GM19239 (cell line): Measurements from ENCODE around the gene GABRB2.
A peak's percentile ranks its signal among the peaks of the same experiment; 100 is the strongest.
"Not testable (repeated sequence)": the region's sequence is repeated elsewhere in the genome, so short reads cannot be mapped to it uniquely, and the experiment has no call there.

ENCODE experiments used
- DNase-seq: peaks from one replicate; pipeline ENCODE4 v3.0.0; 2011; ENCODE audit warnings: low spot score; ENCODE audit not compliant: insufficient read length
- FAIRE-seq: peaks from 2 replicates; lab custom pipeline; 2011; peaks lifted over from hg19 to GRCh38; lab: Jason Lieb, UNC

The GABRB2 gene

DNA sequence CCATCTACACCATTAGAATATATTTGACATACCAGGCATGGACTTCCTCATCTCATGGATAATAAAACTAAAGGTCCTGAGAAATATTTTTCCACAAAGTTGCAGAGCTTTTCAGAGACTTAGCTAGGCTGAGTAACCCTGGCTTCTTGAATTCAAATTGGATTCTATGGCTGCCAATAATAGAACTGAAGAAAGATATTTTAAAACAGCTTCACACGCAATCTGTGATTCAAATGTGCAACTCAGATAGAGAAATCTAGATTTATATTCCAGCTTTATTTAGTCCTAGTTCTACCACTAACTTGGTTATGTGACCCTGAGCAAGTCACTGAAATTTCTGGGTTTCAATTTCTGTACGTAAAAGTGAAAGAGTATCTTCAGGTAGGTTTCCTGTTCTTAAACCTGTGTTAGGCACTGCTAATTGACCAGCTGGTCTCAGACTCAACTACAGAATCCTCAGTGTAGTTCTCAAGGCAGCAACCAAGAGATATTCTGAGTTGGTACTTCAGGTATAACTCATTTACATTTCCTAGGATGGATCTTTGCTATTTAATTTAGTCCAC, 235.3 kb downstream of the GABRB2 start:
- FAIRE-seq (no peak), DNase-seq (peak; percentile 9)

DNA sequence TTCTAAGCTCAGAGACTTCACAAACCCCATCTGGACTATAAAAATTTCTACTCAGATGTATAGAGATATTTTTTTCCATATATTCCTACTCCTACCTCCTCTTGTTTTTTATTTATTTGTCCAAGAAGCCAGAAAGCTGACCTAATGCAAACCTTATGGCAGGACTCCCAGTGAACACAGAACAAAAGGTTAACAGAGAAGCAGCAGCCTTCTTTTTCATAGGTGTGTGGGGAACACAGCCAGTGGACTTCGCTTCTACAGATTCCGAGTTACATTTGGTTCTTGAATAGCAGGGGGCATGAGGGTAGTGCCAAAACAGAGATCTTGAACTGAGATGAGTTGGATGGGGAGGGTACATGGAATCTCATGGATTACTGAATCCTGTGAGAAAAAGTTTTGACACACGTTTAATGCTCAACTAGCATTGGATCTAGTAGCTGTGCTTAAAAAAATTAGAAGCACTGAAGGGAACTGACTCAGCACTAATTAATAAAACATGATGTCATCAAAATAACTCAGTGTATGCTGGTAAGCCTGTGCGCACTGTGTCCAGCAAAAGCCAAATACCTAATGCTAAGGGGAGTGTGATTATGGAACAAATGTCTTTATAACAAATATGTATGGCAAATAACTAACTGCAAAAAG, 240.1 kb downstream of the GABRB2 start:
- no peak for DNase-seq
- no peak for FAIRE-seq

DNA sequence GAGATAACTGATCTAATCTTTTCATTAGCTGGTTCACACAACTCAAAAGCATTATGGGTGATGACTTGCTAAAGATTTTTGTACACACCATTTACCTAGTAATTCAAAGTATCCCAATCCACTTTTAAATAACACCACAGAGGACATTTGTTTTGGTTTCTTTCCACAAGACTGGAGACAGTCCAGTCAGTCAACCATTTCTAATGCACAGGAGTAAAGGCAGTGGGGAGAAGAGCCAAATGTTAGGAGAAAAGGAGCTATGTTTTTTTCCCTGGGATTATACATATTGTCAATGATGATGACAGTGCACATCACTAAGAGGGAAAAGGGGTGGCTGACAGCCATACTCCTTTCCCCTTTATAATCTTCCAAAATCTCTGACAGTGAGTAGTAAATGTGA, 240.9 kb downstream of the GABRB2 start:
- FAIRE-seq (no peak), DNase-seq (no peak)

DNA sequence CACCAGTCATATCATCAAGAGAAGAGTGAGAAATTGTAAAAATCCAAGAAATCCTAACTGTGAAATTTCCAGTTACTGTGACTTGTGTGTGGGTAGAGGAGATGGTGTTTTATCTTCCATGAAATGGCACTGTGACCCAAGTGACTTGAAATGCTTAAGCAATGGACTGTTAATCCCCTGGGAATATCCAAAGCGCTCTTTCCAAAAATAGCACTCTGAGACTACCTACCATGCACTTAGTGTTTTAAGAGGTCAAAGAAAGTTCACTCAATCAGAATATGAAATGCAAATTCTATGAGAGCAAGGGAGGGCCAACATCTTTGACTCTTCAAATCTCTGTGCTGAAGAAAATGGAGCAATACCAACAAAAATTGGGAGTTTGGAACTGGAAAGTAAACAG, 244.0 kb downstream of the GABRB2 start:
- no peak for FAIRE-seq

DNA sequence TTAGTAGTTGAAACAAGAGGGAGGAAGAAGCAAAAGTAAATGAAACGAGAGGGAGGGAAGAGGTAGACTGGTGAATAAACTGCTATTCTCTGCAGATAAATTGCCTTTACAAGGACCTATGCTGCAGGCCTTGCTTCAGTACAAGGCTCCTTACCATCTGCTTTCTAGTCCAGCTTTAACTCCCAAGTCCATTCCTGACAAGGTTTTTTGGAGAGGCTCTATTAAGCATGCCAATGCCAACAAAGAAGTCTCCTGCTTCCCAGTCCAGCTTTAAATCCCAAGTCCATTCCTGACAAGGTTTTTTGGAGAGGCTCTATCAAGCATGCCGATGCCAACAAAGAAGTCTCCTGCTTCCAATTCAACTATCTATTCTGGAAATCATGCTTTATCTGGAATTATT, 244.9 kb downstream of the GABRB2 start:
- DNase-seq (no peak), FAIRE-seq (no peak)

More for the DNA sequence above, 244.0 kb downstream of the GABRB2 start:
- DNase-seq = no peak

DNA sequence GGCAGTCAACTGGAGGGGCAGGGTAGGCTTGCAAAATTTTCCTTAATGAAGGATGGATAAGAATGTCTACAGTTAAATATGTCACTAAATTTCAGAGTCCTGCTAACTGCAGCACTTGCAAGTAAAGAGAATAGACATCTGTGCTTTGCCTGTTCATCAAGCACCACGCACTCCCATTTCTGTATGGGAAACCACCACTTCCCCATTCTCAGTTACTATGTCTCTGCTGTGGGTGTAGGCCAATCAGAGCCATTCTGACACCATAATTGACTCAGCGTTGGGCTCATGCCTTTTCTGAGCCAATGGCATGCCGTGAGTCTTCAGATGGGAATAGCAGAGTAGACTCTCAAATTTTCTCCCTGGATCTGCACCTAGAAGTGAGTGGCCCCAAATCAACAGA, 247.5 kb downstream of the GABRB2 start:
- DNase-seq (no peak), FAIRE-seq (no peak)

DNA sequence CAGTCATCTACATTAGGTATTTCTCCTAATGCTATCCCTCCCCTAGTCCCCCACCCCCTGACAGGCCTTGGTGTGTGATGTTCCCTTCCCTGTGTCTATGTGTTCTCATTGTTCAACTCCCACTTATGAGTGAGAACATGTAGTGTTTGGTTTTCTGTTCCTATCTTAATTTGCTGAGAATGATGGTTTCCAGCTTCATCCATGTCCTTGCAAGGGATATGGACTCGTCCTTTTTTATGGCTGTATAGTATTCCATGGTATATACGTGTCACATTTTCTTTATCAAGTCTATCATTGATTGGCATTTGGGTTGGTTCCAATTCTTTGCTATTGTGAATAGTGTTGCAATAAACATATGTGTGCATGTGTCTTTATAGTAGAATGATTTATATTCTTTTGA, 249.1 kb downstream of the GABRB2 start:
- FAIRE-seq, DNase-seq: not testable (repeated sequence)

DNA sequence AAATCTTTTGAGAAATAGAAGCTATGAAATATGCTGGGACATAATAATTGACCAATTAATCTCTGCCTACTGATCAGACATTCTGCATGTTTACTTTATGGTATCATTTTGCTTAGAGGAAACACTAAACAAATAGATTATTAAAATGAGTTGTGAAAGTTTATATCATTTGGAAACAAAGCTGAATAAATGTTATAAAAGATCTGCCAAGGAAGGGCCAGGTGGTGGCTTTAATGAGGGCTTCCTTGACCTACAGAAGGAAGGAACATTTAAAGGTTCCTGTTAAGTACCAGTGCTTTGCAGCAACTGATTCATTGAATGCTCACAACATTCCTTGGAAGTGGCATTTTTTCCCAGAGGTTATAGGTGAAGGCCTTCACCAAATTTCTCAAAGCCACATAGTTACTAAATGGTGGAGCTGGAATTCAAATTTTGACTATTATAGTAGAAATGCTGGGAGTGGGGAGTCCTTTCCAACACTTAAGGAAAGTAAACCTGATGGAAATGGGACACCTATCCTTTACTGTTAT, 250.7 kb downstream of the GABRB2 start:
- DNase-seq = no peak
- no peak for FAIRE-seq

DNA sequence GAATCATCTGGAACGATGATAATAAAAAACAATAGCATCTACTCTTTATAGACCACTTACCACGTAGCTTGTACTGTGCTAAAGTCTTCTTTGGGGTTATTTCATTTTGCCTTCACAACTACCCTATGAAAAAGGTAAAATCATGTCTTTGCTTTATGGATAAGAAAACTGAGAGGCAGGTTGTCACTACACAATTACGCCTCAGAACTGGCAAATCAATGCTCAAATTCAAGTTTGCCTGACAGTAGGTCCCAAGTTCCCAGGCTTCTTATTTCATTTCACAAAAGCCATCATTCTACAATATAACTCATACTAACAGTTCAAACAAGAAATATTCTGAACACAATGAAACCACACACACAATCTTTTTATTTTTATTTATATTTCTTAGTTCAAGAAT, 258.5 kb downstream of the GABRB2 start:
- no peak for FAIRE-seq

DNA sequence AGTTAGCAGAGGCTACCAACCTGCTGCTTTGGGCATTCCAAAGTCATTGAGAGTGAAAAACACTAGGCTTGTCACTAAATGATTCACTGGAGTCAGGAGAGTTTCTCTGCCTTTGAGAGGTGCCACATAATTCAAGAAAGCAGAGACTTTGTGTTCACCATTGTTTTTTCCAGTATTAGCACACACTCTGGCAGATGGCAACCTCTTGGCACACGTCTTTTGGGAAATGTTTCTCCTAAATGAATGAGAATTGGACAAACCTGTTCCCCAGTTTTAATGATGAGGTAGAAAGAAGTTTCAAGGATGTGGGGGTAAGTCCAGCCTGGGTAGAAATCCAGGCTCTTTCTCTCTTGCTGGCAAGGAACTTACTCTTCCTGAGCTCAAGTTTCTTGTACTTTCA, 259.1 kb downstream of the GABRB2 start:
- DNase-seq (no peak), FAIRE-seq (no peak)

More for the DNA sequence above, 258.5 kb downstream of the GABRB2 start:
- DNase-seq = no peak

DNA sequence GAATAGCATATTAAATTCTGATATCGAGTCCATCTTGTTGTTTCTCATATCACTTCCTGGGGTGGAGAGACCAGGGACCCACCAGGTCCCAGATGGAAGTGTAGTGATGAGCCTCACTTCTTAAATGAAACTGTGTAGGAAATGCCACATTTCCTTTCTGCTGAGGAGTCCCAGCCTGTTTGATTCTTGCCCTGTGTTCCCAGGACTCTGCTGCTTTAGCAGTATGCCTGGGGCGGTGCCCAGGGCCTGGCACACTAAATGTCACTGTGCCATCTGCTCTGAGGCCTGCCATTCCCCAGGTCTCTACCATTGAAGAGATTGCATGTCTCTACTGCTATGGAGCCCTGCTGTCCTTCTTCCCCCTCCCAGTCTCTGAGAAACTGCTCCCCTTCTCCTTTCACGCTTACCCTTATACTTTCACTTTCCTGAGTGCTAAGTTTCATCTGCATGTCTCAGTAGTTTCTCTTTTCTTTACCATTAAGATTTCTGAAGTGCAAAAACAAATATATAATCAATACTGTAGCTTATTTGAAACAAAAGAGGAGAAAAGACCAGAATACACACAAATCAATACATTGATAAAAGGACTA, 260.4 kb downstream of the GABRB2 start:
- peak; percentile 90 for FAIRE-seq
- peak; percentile 15 for DNase-seq

DNA sequence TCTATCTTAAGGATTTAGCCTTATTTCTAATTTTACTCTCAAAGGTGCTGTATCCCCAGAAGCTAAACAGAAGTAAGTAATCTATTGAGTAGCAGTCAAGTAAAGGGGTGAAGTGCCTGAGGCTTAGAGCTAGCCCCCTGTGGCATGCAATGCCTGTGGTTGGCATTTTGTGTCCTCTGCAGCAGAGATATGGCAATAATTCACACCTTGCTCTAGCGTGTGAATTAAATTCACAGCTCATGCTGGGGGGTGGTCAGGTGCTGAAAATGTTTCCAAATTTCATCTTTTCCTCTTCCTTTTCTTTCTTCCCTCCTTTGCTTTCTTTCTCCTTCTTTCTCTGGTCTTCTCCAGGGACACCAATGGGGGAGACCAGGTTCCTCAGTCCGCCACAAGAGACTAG, 262.1 kb downstream of the GABRB2 start:
- FAIRE-seq = no peak
- no peak for DNase-seq

DNA sequence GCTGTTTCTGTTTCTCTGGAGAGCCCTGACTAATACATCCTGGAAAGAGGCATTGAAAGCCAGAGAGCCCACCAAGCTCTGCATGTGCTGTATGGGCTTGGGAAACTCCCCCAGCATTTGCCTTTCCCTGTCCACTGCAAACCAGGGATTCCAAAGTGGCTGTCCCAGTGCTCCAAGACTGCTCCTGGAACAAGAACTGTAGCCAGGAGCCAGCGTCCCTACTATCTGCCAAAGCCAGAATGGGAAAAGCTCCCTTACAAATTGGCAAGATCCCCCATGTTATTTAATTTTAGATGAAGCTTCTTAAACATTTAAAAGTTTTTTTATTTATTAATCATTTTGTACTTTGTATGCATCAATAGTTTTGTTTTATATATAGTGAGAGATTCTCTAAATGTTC, 263.2 kb downstream of the GABRB2 start:
- DNase-seq (no peak), FAIRE-seq (no peak)

DNA sequence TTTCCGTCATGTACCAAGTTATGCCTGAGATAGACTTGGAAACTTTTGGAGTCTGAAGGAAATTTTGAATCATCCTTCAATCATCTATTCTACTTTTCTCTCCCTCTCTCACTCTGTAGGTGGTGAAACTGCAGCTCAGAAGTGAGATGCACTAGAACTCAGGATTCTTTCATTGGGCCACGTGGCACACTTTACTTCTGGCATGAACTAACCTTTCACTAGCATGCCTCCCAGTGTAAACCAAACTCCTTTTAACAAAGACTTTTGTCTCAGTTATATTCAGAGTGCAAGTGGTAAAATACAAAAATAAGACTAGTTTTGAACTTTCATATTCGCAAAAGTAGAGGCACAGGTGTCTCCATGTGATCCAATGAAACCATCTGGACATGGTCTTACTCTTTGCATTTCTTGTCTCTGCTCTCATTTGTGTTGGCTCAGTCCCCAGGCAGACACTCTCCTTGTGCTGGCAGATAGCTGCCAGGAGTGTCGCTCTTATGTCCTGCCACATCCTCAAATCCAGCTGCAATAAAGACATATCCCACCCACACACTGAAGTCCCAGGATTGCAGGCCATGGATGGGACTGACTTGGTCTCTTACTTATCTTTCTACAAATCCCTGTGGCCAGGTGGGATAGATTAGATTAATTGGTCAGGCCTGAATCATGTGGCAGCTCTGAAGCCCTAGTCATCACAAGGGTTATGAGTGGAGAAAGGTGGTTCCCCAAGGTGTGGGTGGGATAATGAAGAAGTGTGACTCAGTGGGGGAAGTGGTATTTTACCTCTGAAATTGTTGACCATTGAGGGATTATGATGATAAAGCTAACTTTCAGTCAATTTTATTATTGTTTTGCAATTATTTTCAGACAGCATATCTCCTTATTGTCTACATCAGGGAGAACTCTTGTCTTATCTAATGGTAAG, 267.5 kb downstream of the GABRB2 start:
- FAIRE-seq (no peak), DNase-seq (no peak)

DNA sequence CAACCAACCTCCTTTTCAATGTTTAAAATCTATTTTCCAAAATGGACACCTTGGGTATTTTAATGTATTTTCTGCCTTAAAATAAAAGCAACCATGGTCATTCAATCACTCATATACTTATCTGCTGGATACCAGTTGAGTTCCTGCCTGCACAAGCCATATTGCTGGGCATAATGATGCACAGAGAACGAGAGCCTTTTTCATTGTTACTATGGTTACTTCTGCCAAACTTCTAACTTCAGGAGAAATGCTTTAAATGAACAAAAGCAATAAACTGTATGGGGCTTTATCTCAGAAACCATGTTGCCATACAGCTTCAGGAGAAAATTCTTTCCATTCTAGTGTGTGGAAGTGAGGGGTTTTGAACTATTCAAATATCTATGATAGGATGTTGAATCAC, 269.5 kb downstream of the GABRB2 start:
- no peak for FAIRE-seq

DNA sequence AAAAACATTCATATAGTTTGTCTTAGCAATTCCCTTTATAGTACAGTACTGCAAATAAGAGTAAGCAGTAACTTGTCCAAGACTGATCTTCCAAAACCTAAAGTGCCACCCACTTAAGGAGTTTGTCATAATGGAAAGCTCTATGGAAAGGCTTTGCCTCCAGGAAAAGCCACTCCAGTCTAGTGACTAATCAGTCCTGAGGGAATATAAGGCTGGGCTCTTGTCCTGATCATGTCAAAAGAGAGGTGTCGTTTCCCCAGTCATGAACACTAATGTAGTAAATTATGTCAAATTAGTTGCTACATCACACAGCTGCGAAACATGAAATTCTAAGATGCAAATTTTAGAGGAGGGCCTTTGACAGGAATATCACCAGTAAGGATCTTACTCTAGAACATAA, 271.6 kb downstream of the GABRB2 start:
- FAIRE-seq (no peak), DNase-seq (no peak)

More for the DNA sequence above, 269.5 kb downstream of the GABRB2 start:
- no peak for DNase-seq

DNA sequence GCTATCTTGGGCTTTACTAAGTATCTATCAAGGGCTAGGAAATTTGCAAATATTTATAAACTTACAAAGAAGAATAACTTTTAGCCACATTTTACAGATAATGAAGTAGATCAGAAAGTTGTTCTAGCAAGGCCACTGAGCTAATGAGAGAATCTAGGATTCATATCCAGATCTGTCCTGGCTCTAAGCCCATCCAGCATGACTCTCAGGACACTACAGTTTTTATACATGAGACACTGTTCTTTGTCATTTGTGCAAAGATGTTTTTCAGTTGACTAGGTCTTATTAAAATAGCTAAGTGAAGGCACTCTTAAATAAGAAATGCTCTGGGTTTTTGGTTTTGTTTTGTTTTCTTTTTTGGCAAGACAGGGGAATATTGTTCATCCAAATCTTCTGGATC, 273.1 kb downstream of the GABRB2 start:
- DNase-seq (no peak), FAIRE-seq (no peak)

DNA sequence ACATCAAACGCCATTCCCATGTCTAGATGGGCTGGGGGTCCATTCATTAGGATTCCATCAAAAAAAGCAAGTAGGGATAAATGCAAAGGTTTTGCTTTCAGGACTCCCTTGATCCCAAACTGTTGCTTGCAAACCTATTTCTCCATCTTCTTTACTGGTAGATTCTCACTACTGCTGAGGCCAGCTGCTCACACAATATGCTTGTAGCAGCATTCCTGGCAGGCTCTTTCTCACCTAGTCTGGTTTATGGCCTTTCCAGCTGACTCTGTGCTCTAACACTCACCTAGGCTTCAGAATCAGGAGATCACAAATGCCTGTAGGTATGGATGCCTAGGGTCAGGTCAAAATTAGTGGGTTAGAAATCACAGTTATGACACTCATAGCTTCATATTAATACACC, 274.7 kb downstream of the GABRB2 start:
- FAIRE-seq (no peak), DNase-seq (no peak)

DNA sequence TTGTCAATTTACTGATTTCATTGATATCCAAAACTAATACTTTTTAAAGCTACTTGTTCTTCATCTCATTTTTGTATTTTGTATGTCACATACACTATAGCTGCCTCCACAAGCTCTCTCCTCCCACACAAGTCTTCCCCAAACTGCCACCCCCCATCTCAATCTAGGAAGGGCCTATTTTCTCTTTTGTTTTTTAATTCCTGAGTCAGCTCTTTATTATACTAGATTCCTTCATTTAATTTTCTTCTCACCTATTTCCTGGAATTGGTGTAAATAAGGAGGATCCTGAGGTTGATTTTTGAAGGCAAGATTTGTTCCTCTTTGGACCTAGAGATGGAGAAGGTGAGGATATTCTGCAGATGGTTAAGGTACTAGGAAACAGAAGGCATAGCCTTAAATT, 277.4 kb downstream of the GABRB2 start:
- FAIRE-seq (no peak), DNase-seq (no peak)

DNA sequence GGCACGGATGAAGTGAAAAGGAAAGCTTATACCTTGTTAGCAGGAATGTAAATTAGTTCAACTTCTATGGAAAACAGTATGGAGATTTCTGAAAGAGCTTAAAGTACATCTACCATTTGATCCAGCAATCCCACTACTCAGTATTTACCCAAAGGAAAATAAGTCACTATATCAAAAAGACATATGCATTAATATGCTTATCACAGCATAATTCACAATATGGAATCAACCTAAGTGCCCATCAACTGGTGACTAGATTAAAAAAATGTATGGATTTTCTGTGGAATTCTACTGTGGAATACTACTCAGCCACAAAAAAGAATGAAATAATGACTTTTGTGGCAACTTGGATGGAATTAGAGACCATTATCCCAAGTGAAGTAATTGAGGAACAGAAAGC, 279.6 kb downstream of the GABRB2 start:
- DNase-seq = no peak
- FAIRE-seq = no peak

DNA sequence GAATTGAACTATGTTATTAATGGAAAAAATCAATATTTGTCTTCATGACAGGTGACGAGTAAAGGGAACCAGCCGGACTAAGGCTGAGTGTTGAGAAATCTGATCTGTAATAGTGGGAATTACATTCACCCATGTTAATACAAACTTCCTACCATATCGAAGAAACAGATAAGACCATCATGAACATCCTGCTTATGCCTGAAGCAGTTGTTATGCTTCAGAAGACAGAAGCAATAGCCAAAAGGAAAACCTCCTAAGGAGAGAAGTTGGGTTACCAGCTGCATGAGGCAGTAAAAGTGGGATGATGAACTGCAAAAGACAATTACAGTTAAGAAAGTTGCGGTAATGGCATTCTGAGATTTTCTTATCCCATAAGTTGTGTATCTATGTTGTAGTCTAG, 281.5 kb downstream of the GABRB2 start:
- FAIRE-seq (no peak), DNase-seq (no peak)
